Activated CD4-positive, alpha-beta T cell treated with anti-CD3 and anti-CD28 coated beads, Interleukin-2, amount 50 U/mL, for 48 hours (primary cell): Measurements from ENCODE around the gene SCML1.

Source experiments
- DNase-seq, 2 experiments: peaks; one replicate each; pipeline ENCODE4 v3.0.0-alpha.2; 2020

Gene SCML1

DNA sequence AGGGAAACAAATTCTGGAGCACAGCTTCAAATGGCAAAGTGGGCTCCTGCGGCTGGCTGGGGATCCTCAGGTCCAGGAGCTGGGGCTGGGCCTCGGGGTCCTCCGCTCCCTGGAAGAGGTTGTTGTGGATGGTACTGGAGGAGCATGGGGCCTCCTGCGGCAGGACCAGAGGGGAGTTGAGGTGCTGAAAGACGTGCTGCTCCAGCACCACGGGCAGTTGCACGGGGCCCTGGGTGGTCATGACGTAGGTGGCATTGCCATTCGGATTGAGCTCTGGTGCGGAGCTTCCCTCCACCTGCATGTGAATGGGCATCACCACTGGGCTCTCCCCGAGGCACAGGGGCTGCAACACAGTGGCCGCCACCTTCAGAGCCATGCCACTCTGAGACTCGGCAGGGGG lies 64.1 kb downstream of the SCML1 start:
- no peak for DNase-seq

DNA sequence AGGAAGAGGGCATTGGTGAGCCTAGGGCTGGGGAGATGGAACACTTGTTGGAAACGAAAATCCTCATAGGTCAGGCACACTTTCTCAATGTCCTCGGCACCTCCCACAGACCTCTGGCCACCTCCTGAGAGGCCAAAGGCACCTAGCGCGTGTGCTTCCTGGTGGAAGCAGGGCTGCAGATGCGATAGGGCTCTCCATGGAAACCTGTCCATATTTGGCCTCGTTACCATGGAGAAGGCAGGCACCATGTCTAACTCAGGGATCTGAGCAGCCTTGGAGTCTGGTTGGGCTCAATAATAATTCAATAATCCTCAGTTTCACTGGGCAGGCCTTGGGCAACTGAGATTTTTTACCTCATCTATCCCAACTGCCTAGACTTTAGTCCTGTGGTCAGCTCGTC lies 65.5 kb downstream of the SCML1 start:
- DNase-seq: no peak

DNA sequence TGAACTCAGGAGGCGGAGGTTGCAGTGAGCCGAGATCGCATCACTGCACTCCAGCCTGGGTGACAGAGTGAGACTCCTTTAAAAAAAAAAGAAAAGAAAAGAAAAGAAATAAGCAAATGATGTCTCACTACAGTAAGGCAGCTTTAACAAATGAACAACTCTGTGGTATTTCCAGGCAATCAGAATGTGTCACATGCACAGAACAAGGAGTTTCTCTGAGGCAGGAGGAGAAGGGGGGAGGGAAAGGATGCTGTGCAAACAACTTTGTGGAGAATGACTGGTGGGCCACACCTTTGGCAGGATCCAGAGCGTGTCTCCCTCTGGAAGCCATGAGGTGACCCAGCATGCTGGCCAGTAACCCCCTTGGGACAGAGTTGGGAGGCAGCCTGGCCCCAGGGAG lies 66.2 kb downstream of the SCML1 start:
- no peak for DNase-seq
